ENCODE results near the gene GAB4.

GAB4 gene

GRCh38 chr22:16975155-16975885 is 32.7 kb downstream of the GAB4 start:
- FAIRE-seq = no peak

GRCh38 chr22:16974298-16975084 is 33.5 kb downstream of the GAB4 start:
- no peak for FAIRE-seq

GRCh38 chr22:16973591-16974297 is 34.3 kb downstream of the GAB4 start:
- no peak for FAIRE-seq

- FAIRE-seq = no peak
Measured at GRCh38 chr22:16972311-16972710, 35.7 kb downstream of the GAB4 start.

- FAIRE-seq = no peak
Measured at GRCh38 chr22:16970446-16970845, 37.6 kb downstream of the GAB4 start.

- no peak for FAIRE-seq
Measured at GRCh38 chr22:16969508-16970327, 38.3 kb downstream of the GAB4 start.

- no peak for FAIRE-seq
Measured at GRCh38 chr22:16968218-16968595, 39.8 kb downstream of the GAB4 start.

GRCh38 chr22:16967453-16968217 is 40.4 kb downstream of the GAB4 start:
- no peak for FAIRE-seq

GRCh38 chr22:16966251-16966650 is 41.8 kb downstream of the GAB4 start:
- FAIRE-seq = no peak

- no peak for FAIRE-seq
Measured at GRCh38 chr22:16965560-16965959, 42.5 kb downstream of the GAB4 start.

- FAIRE-seq = no peak
Measured at GRCh38 chr22:16965083-16965482, 42.9 kb downstream of the GAB4 start.

GRCh38 chr22:16964366-16964765 is 43.7 kb downstream of the GAB4 start:
- FAIRE-seq = no peak

GRCh38 chr22:16963189-16963945 is 44.7 kb downstream of the GAB4 start:
- no peak for FAIRE-seq

- no peak for FAIRE-seq
Measured at GRCh38 chr22:16962501-16962900, 45.5 kb downstream of the GAB4 start.

- FAIRE-seq = no peak
Measured at GRCh38 chr22:16961477-16962186, 46.4 kb downstream of the GAB4 start.

- no peak for FAIRE-seq
Measured at GRCh38 chr22:16960884-16961249, 47.2 kb downstream of the GAB4 start.

- FAIRE-seq = no peak
Measured at GRCh38 chr22:16960220-16960883, 47.7 kb downstream of the GAB4 start.

- no peak for FAIRE-seq
Measured at GRCh38 chr22:16959345-16959930, 48.6 kb downstream of the GAB4 start.

GRCh38 chr22:16958475-16958874 is 49.5 kb downstream of the GAB4 start:
- no peak for FAIRE-seq

GRCh38 chr22:16957781-16958180 is 50.2 kb downstream of the GAB4 start:
- FAIRE-seq = no peak

Data from A204.1 (cell line).